Activated T-cell treated with anti-CD3 and anti-CD28 coated beads, Interleukin-2, amount 50 U/mL, for 24 hours (primary cell): ENCODE data around the gene ALG9.

Experiments
- DNase-seq: peaks from one replicate; pipeline ENCODE4 v3.0.0-alpha.2; 2020
- H3K27ac Mint-ChIP-seq: 2 replicates; pipeline ENCODE4 v1.8.0; 2020; ENCODE audit warnings: mild to moderate bottlenecking, mixed read lengths
- H3K27me3 Mint-ChIP-seq: 2 replicates; pipeline ENCODE4 v1.8.0; 2020; ENCODE audit warnings: mixed read lengths
- H3K36me3 Mint-ChIP-seq: 2 replicates; pipeline ENCODE4 v1.8.0; 2020; ENCODE audit warnings: low read depth, mixed read lengths
- H3K4me1 Mint-ChIP-seq: 2 replicates; pipeline ENCODE4 v1.8.0; 2020; ENCODE audit warnings: low read depth, mixed read lengths
- H3K4me3 Mint-ChIP-seq: 2 replicates; pipeline ENCODE4 v1.8.0; 2020; ENCODE audit warnings: mild to moderate bottlenecking, moderate library complexity, mixed read lengths
- H3K9me3 Mint-ChIP-seq: 2 replicates; pipeline ENCODE4 v1.8.0; 2020; ENCODE audit warnings: mixed read lengths

The ALG9 gene

GRCh38 chr11:111870886-111871692 is at the start of gene ALG9:
ALG9 (minus strand) TSS chr11:111871581; CDS start chr11:111871482, 99 bp downstream.
- Mint-ChIP-seq H3K4me3 (peak within 1 kb of the TSS; percentile 92), H3K9me3 (no peaks in the 10 kb centered on the region)

GRCh38 chr11:111920908-111921307 is 49.5 kb upstream of the ALG9 start:
- Mint-ChIP-seq H3K4me1 (peaks cover 3% of the 10 kb centered on the region), H3K27ac (no peak overlapping the region), H3K27me3 (peaks cover 19% of the 10 kb centered on the region), H3K9me3 (no peaks in the 10 kb centered on the region), H3K36me3 (no peaks in the 10 kb centered on the region), H3K4me3 (no peak overlapping the region)
- DNase-seq: no peak

More at GRCh38 chr11:111870886-111871692, at the start of gene ALG9:
- peaks cover 51% of the 10 kb centered on the region for H3K36me3 Mint-ChIP-seq
- H3K27me3 Mint-ChIP-seq: no peaks in the 10 kb centered on the region
- peak; percentile 94 for DNase-seq
- peaks cover 34% of the 10 kb centered on the region for H3K4me1 Mint-ChIP-seq
- peak within 1 kb of the TSS; percentile 91 for H3K27ac Mint-ChIP-seq

- H3K4me1 Mint-ChIP-seq: no peaks in the 10 kb centered on the region
- peaks cover 33% of the 10 kb centered on the region for H3K27me3 Mint-ChIP-seq
Measured at GRCh38 chr11:111918390-111919256, 47.2 kb upstream of the ALG9 start, which contains the start of gene C11orf52. C11orf52 (plus strand) TSS chr11:111918913; CDS start chr11:111918973, 60 bp downstream.

GRCh38 chr11:111917788-111918187 is 46.4 kb upstream of the ALG9 start:
- no peak overlapping the region for H3K4me3 Mint-ChIP-seq
- H3K27ac Mint-ChIP-seq: peak overlapping the region; percentile 9
- H3K27me3 Mint-ChIP-seq: peaks cover 41% of the 10 kb centered on the region
- no peaks in the 10 kb centered on the region for H3K4me1 Mint-ChIP-seq
- no peak for DNase-seq
- H3K36me3 Mint-ChIP-seq: no peaks in the 10 kb centered on the region
- H3K9me3 Mint-ChIP-seq: no peaks in the 10 kb centered on the region

More at GRCh38 chr11:111918390-111919256, 47.2 kb upstream of the ALG9 start, which contains the start of gene C11orf52:
- Mint-ChIP-seq H3K27ac (peak within 1 kb of the TSS; percentile 9), H3K4me3 (no peak within 1 kb of the TSS), H3K9me3 (no peaks in the 10 kb centered on the region), H3K36me3 (no peaks in the 10 kb centered on the region)
- no peak for DNase-seq

- no peaks in the 10 kb centered on the region for H3K4me1 Mint-ChIP-seq
- H3K36me3 Mint-ChIP-seq: no peaks in the 10 kb centered on the region
- no peak for DNase-seq
- peaks cover 42% of the 10 kb centered on the region for H3K27me3 Mint-ChIP-seq
- no peaks in the 10 kb centered on the region for H3K9me3 Mint-ChIP-seq
- H3K4me3 Mint-ChIP-seq: no peak overlapping the region
- H3K27ac Mint-ChIP-seq: no peak overlapping the region
Measured at GRCh38 chr11:111917312-111917711, 45.9 kb upstream of the ALG9 start.

GRCh38 chr11:111916768-111917167 is 45.4 kb upstream of the ALG9 start:
- no peak for DNase-seq
- no peak overlapping the region for H3K27ac Mint-ChIP-seq
- peaks cover 47% of the 10 kb centered on the region for H3K27me3 Mint-ChIP-seq
- no peak overlapping the region for H3K4me3 Mint-ChIP-seq
- H3K36me3 Mint-ChIP-seq: no peaks in the 10 kb centered on the region
- no peaks in the 10 kb centered on the region for H3K4me1 Mint-ChIP-seq
- H3K9me3 Mint-ChIP-seq: no peaks in the 10 kb centered on the region

GRCh38 chr11:111913997-111914396 is 42.6 kb upstream of the ALG9 start:
- H3K27me3 Mint-ChIP-seq: peaks cover 58% of the 10 kb centered on the region
- no peak overlapping the region for H3K27ac Mint-ChIP-seq
- H3K9me3 Mint-ChIP-seq: no peaks in the 10 kb centered on the region
- H3K36me3 Mint-ChIP-seq: no peaks in the 10 kb centered on the region
- no peak overlapping the region for H3K4me3 Mint-ChIP-seq
- DNase-seq: no peak
- H3K4me1 Mint-ChIP-seq: no peaks in the 10 kb centered on the region

GRCh38 chr11:111913031-111913861 is 41.9 kb upstream of the ALG9 start:
- H3K36me3 Mint-ChIP-seq: no peaks in the 10 kb centered on the region
- H3K4me1 Mint-ChIP-seq: no peaks in the 10 kb centered on the region
- H3K9me3 Mint-ChIP-seq: no peaks in the 10 kb centered on the region
- H3K4me3 Mint-ChIP-seq: no peak overlapping the region
- H3K27me3 Mint-ChIP-seq: peaks cover 57% of the 10 kb centered on the region
- H3K27ac Mint-ChIP-seq: no peak overlapping the region
- no peak for DNase-seq

- H3K9me3 Mint-ChIP-seq: no peaks in the 10 kb centered on the region
- DNase-seq: no peak
- peaks cover 52% of the 10 kb centered on the region for H3K27me3 Mint-ChIP-seq
- no peak within 1 kb of the TSS for H3K27ac Mint-ChIP-seq
- H3K36me3 Mint-ChIP-seq: no peaks in the 10 kb centered on the region
- H3K4me3 Mint-ChIP-seq: no peak within 1 kb of the TSS
- no peaks in the 10 kb centered on the region for H3K4me1 Mint-ChIP-seq
Measured at GRCh38 chr11:111912535-111912934, 41.2 kb upstream of the ALG9 start, which contains the start of gene HSPB2. HSPB2 (plus strand) TSS chr11:111912734; CDS start chr11:111912830, 96 bp downstream.

GRCh38 chr11:111911563-111912401 is 40.4 kb upstream of the ALG9 start, which contains the start of gene CRYAB:
CRYAB (minus strand) TSS chr11:111911770; CDS start chr11:111911724, 46 bp downstream.
- H3K36me3 Mint-ChIP-seq: no peaks in the 10 kb centered on the region
- no peak for DNase-seq
- H3K27ac Mint-ChIP-seq: no peak within 1 kb of the TSS
- no peaks in the 10 kb centered on the region for H3K4me1 Mint-ChIP-seq
- peaks cover 48% of the 10 kb centered on the region for H3K27me3 Mint-ChIP-seq
- no peaks in the 10 kb centered on the region for H3K9me3 Mint-ChIP-seq
- no peak within 1 kb of the TSS for H3K4me3 Mint-ChIP-seq

GRCh38 chr11:111910676-111911562 is 39.5 kb upstream of the ALG9 start:
- Mint-ChIP-seq H3K36me3 (no peaks in the 10 kb centered on the region), H3K27me3 (peaks cover 39% of the 10 kb centered on the region), H3K27ac (no peak overlapping the region), H3K4me3 (no peak overlapping the region), H3K9me3 (no peaks in the 10 kb centered on the region), H3K4me1 (no peaks in the 10 kb centered on the region)
- DNase-seq: no peak

- Mint-ChIP-seq H3K4me1 (no peaks in the 10 kb centered on the region), H3K27me3 (peaks cover 32% of the 10 kb centered on the region), H3K4me3 (no peak overlapping the region), H3K9me3 (no peaks in the 10 kb centered on the region), H3K27ac (no peak overlapping the region), H3K36me3 (no peaks in the 10 kb centered on the region)
- DNase-seq: no peak
Measured at GRCh38 chr11:111909378-111909777, 38.0 kb upstream of the ALG9 start.
